K562 (cell line): ENCODE measurements around the gene ABHD8. TPM values are rescaled to one million over a fixed set of nuclear protein-coding genes. Genes with fewer than 3 reads are reported as not detected.
A peak's percentile ranks its signal among the peaks of the same experiment; 100 is the strongest.

Experiments used
- DNMT1 ChIP-seq: fragments of 450-650 bp; IDR thresholded peaks from 2 replicates; pipeline ENCODE4 v1.6.1; 2016; ENCODE audit warnings: antibody characterized with exemption, mild to moderate bottlenecking
- EP300 ChIP-seq: IDR thresholded peaks from 2 replicates; pipeline ENCODE4 v1.6.1; 2012; ENCODE audit warnings: low read length, improper control_type of control experiment
- JUND ChIP-seq, 2 experiments: IDR thresholded peaks; 2 replicates in 1 of 2; 3 replicates in 1 of 2; pipeline ENCODE4 v1.6.1; 2011; ENCODE audit warnings: borderline replicate concordance in 2 of 2, low read depth in 2 of 2, low read length in 2 of 2, improper control_type of control experiment in 1 of 2, missing biosample characterization in 1 of 2, missing genetic modification characterization in 1 of 2, missing genetic modification reagents in 1 of 2
- KLF16 ChIP-seq: IDR thresholded peaks from 2 replicates; pipeline ENCODE4 v1.6.1; 2016; ENCODE audit warnings: antibody characterized with exemption
- MECOM ChIP-seq: fragments of 250-450 bp; sonication (Bioruptor Pico); IDR thresholded peaks from 2 replicates; pipeline ENCODE4 v1.8.0; 2022; ENCODE audit warnings: inconsistent platforms
- MTA3 ChIP-seq: fragments of 450-650 bp; formaldehyde crosslinking; IDR thresholded peaks from 2 replicates; pipeline ENCODE4 v1.6.1; 2017; ENCODE audit warnings: mild to moderate bottlenecking, borderline replicate concordance
- RFX7 ChIP-seq: fragments of 250-450 bp; sonication (Bioruptor Pico); IDR thresholded peaks from 2 replicates; pipeline ENCODE4 v1.5.1; 2021; ENCODE audit warnings: mild to moderate bottlenecking
- STAG1 ChIP-seq: sonication (generic); formaldehyde crosslinking; IDR thresholded peaks from 2 replicates; pipeline ENCODE4 v1.5.0; 2020; ENCODE audit warnings: missing genetic modification reagents, borderline replicate concordance
- ZNF134 ChIP-seq: fragments of 250-450 bp; sonication (Bioruptor Pico); conservative IDR thresholded peaks from 2 replicates; pipeline ENCODE4 v1.4.0; 2020
- ZNF143 ChIP-seq: sonication (generic); formaldehyde crosslinking; IDR thresholded peaks from 2 replicates; pipeline ENCODE4 v1.9.0; 2022; ENCODE audit warnings: mild to moderate bottlenecking, missing genetic modification reagents
- ZNF239 ChIP-seq: fragments of 250-450 bp; sonication (Bioruptor Pico); IDR thresholded peaks from 2 replicates; pipeline ENCODE4 v1.4.0; 2020; ENCODE audit warnings: mild to moderate bottlenecking
- ZNF282 ChIP-seq: sonication (generic); formaldehyde crosslinking; IDR thresholded peaks from 2 replicates; pipeline ENCODE4 v1.8.1; 2023; ENCODE audit warnings: missing genetic modification reagents
- polyA plus RNA-seq, 8 experiments: library from polyadenylated mRNA; depleted of rRNA in 4 of 8; stranded (reverse) in 5 of 8; unstranded in 3 of 8; fragments of >200 nt; fragmentation: Nextera tagmentation in 2 of 8; fragmentation: Illumina TruSeq in 1 of 8; extraction: Ambion mirVana in 2 of 8; extraction: Trizol in 1 of 8; gene quantifications; 2 replicates each; pipeline versions ENCODE4 v1.2.1 to v1.2.3, GENCODE V29; 2011 to 2014; ENCODE audit warnings: inconsistent platforms in 1 of 8, missing spikeins in 1 of 8
- total RNA-seq, 7 experiments: library from RNA; depleted of rRNA in 6 of 7; stranded (reverse); fragments of >200 nt in 6 of 7; fragmentation: Illumina TruSeq in 2 of 7; extraction: Trizol in 2 of 7; gene quantifications; 2 replicates each; pipeline versions ENCODE4 v1.2.1 to v1.2.3, GENCODE V29; 2011 to 2021; ENCODE audit warnings: low replicate concordance in 1 of 7
- TF ChIP-seq, protein P1 (sequence below): sonication (generic); formaldehyde crosslinking; IDR thresholded peaks from 2 replicates; pipeline ENCODE4 v1.8.0; 2023; ENCODE audit warnings: missing genetic modification reagents, mild to moderate bottlenecking, borderline replicate concordance
- TF ChIP-seq, protein P2 (sequence below): sonication (generic); formaldehyde crosslinking; IDR thresholded peaks from 2 replicates; pipeline ENCODE4 v1.8.0; 2022; ENCODE audit warnings: missing genetic modification reagents, mild to moderate bottlenecking, moderate library complexity, borderline replicate concordance
- TF ChIP-seq, protein P3 (sequence below): sonication (generic); formaldehyde crosslinking; IDR thresholded peaks from 2 replicates; pipeline ENCODE4 v1.8.0; 2023; ENCODE audit warnings: mild to moderate bottlenecking, missing genetic modification reagents
- TF ChIP-seq, protein P4 (sequence below): sonication (generic); formaldehyde crosslinking; IDR thresholded peaks from 2 replicates; pipeline ENCODE4 v1.8.0; 2022; ENCODE audit warnings: mild to moderate bottlenecking, missing genetic modification reagents, borderline replicate concordance

ABHD8 gene
- total and polyA plus RNA-seq, 9 of the 15 experiments (the other 6 are each of a cell fraction or from before 2014, with no cell fraction given) = 0.04 to 6.6 (median 2.0) TPM; not detected in 1

DNA sequence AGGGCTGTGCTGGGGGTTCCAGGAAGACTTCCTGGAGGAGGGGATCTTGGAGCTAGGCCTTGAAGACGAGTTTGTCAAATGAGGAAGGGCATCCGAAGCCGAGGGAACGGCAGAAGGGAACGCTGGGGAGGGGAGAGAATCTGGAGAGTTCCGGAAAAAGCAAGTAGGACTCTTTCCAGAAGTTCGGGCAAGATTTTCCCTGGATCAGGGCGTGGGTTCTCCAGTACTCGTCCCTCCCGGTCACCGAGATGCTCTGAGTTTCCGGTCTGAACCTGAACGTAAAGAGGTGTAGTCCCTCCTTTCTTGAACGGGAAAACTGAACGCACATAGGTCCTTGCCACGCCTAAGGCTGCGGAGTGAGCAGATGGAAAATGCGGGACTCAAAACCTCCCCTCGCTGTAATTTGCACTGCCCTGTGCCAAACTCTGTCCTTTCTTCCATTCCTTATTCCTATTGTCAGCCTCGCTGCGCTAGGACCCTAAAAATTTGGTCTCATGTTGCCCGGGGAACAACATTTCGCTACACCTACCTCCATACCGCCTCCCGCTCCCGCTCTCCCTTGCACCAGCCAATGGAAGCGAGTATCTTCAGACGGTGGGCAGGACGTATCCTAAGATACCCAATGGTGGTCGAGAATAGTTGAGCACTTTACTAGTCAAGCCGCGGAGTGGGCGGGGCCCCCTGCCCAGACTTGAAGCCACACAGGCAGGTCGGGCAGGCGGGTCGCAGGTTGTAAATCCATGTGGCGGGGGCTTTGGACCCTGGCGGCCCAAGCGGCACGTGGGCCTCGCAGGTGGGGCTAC is 33.8 kb upstream of the ABHD8 start, which contains the start of gene GTPBP3 (continued):
- TF ChIP-seq, protein P1, sequence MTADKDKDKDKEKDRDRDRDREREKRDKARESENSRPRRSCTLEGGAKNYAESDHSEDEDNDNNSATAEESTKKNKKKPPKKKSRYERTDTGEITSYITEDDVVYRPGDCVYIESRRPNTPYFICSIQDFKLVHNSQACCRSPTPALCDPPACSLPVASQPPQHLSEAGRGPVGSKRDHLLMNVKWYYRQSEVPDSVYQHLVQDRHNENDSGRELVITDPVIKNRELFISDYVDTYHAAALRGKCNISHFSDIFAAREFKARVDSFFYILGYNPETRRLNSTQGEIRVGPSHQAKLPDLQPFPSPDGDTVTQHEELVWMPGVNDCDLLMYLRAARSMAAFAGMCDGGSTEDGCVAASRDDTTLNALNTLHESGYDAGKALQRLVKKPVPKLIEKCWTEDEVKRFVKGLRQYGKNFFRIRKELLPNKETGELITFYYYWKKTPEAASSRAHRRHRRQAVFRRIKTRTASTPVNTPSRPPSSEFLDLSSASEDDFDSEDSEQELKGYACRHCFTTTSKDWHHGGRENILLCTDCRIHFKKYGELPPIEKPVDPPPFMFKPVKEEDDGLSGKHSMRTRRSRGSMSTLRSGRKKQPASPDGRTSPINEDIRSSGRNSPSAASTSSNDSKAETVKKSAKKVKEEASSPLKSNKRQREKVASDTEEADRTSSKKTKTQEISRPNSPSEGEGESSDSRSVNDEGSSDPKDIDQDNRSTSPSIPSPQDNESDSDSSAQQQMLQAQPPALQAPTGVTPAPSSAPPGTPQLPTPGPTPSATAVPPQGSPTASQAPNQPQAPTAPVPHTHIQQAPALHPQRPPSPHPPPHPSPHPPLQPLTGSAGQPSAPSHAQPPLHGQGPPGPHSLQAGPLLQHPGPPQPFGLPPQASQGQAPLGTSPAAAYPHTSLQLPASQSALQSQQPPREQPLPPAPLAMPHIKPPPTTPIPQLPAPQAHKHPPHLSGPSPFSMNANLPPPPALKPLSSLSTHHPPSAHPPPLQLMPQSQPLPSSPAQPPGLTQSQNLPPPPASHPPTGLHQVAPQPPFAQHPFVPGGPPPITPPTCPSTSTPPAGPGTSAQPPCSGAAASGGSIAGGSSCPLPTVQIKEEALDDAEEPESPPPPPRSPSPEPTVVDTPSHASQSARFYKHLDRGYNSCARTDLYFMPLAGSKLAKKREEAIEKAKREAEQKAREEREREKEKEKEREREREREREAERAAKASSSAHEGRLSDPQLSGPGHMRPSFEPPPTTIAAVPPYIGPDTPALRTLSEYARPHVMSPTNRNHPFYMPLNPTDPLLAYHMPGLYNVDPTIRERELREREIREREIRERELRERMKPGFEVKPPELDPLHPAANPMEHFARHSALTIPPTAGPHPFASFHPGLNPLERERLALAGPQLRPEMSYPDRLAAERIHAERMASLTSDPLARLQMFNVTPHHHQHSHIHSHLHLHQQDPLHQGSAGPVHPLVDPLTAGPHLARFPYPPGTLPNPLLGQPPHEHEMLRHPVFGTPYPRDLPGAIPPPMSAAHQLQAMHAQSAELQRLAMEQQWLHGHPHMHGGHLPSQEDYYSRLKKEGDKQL (CRISPR knock-in tag) = no peak
- TF ChIP-seq MECOM (CRISPR knock-in tag) = peak; percentile 67; the same call in 1 of the 2 replicates
- no peak for TF ChIP-seq KLF16
- TF ChIP-seq ZNF134 (CRISPR knock-in tag) = no peak
- TF ChIP-seq ZNF282 = no peak
- TF ChIP-seq JUND (IDR thresholded peaks at IDR 0.05; ENCODE audit: borderline replicate concordance, low read depth, low read length) = peak; percentile 66; the same call in 1 of the 2 replicates
- TF ChIP-seq JUND (tag; IDR thresholded peaks at IDR 0.05; ENCODE audit: borderline replicate concordance, low read depth, low read length) = peak; percentile 70; the same call in 2 of the 3 replicates
- no peak for TF ChIP-seq STAG1 (CRISPR knock-in tag)
- TF ChIP-seq ZNF239 (CRISPR knock-in tag) = 0 out of 2 replicates have a peak, but pooled peaks have one; percentile 8
- no peak for TF ChIP-seq RFX7 (CRISPR knock-in tag)
- TF ChIP-seq ZNF143 (CRISPR knock-in tag) = no peak
- TF ChIP-seq DNMT1 = peak; percentile 98
- TF ChIP-seq EP300 = peak; percentile 65
- TF ChIP-seq, protein P2, sequence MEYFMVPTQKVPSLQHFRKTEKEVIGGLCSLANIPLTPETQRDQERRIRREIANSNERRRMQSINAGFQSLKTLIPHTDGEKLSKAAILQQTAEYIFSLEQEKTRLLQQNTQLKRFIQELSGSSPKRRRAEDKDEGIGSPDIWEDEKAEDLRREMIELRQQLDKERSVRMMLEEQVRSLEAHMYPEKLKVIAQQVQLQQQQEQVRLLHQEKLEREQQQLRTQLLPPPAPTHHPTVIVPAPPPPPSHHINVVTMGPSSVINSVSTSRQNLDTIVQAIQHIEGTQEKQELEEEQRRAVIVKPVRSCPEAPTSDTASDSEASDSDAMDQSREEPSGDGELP (CRISPR knock-in tag) = peak; percentile 68
- peak; percentile 93 for TF ChIP-seq MTA3
- TF ChIP-seq, protein P3, sequence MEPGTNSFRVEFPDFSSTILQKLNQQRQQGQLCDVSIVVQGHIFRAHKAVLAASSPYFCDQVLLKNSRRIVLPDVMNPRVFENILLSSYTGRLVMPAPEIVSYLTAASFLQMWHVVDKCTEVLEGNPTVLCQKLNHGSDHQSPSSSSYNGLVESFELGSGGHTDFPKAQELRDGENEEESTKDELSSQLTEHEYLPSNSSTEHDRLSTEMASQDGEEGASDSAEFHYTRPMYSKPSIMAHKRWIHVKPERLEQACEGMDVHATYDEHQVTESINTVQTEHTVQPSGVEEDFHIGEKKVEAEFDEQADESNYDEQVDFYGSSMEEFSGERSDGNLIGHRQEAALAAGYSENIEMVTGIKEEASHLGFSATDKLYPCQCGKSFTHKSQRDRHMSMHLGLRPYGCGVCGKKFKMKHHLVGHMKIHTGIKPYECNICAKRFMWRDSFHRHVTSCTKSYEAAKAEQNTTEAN (CRISPR knock-in tag) = peak; percentile 86
- TF ChIP-seq, protein P4, sequence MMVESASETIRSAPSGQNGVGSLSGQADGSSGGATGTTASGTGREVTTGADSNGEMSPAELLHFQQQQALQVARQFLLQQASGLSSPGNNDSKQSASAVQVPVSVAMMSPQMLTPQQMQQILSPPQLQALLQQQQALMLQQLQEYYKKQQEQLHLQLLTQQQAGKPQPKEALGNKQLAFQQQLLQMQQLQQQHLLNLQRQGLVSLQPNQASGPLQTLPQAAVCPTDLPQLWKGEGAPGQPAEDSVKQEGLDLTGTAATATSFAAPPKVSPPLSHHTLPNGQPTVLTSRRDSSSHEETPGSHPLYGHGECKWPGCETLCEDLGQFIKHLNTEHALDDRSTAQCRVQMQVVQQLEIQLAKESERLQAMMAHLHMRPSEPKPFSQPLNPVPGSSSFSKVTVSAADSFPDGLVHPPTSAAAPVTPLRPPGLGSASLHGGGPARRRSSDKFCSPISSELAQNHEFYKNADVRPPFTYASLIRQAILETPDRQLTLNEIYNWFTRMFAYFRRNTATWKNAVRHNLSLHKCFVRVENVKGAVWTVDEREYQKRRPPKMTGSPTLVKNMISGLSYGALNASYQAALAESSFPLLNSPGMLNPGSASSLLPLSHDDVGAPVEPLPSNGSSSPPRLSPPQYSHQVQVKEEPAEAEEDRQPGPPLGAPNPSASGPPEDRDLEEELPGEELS (CRISPR knock-in tag) = peak; percentile 47; the same call in 1 of the 2 replicates
